HepG2 (cell line): Measurements from ENCODE around the gene SP6. TPM values are rescaled to one million over a fixed set of nuclear protein-coding genes. Genes with fewer than 3 reads are reported as not detected.

ENCODE experiments used
- BRD4 ChIP-seq: sonication (generic); formaldehyde crosslinking; IDR thresholded peaks from 2 replicates; pipeline ENCODE4 v1.4.0; 2020; ENCODE audit warnings: missing genetic modification reagents
- FOXA3 ChIP-seq: IDR thresholded peaks from 2 replicates; pipeline ENCODE4 v1.6.1; 2016; ENCODE audit warnings: missing genetic modification reagents, missing compliant biosample characterization
- GATA4 ChIP-seq: sonication (generic); IDR thresholded peaks from 2 replicates; pipeline ENCODE4 v1.6.1; 2016; ENCODE audit warnings: antibody characterized with exemption, low read depth, borderline replicate concordance
- HMG20A ChIP-seq: IDR thresholded peaks from 2 replicates; pipeline ENCODE4 v1.6.1; 2016; ENCODE audit warnings: borderline replicate concordance
- POLR2G ChIP-seq: fragments of 200-400 bp; formaldehyde crosslinking; IDR thresholded peaks from 2 replicates; pipeline ENCODE4 v1.6.1; 2018; ENCODE audit warnings: mild to moderate bottlenecking, low read depth, low read length, moderate library complexity
- SNRNP70 ChIP-seq: fragments of 200-400 bp; formaldehyde crosslinking; IDR thresholded peaks from 2 replicates; pipeline ENCODE4 v1.6.1; 2017; ENCODE audit warnings: mild to moderate bottlenecking, low read depth, low read length, moderate library complexity
- SYNCRIP ChIP-seq: fragments of 200-400 bp; formaldehyde crosslinking; IDR thresholded peaks from 2 replicates; pipeline ENCODE4 v1.6.1; 2018; ENCODE audit warnings: mild to moderate bottlenecking, low read depth, low read length; ENCODE audit not compliant: insufficient read depth
- XRCC5 ChIP-seq: fragments of 200-400 bp; formaldehyde crosslinking; optimal IDR thresholded peaks from 2 replicates; pipeline ENCODE3; 2017; ENCODE audit warnings: mild to moderate bottlenecking, low read length
- ZNF557 ChIP-seq: sonication (generic); formaldehyde crosslinking; IDR thresholded peaks from 2 replicates; pipeline ENCODE4 v1.4.0; 2020; ENCODE audit warnings: missing genetic modification reagents
- ZNF773 ChIP-seq: sonication (generic); formaldehyde crosslinking; IDR thresholded peaks from 2 replicates; pipeline ENCODE4 v1.4.0; 2020; ENCODE audit warnings: missing genetic modification reagents, borderline replicate concordance
- ZSCAN12 ChIP-seq: sonication (generic); formaldehyde crosslinking; IDR thresholded peaks from 2 replicates; pipeline ENCODE4 v1.9.0; 2021; ENCODE audit warnings: mild to moderate bottlenecking, missing genetic modification reagents
- ZSCAN20 ChIP-seq: sonication (generic); formaldehyde crosslinking; IDR thresholded peaks from 2 replicates; pipeline ENCODE4 v1.4.0; 2020; ENCODE audit warnings: missing genetic modification reagents, mild to moderate bottlenecking, borderline replicate concordance
- polyA plus RNA-seq, 8 experiments: library from polyadenylated mRNA; depleted of rRNA in 3 of 8; stranded (reverse) in 7 of 8; unstranded in 1 of 8; fragments of >200 nt; fragmentation: Illumina TruSeq in 4 of 8; extraction: Trizol in 4 of 8; gene quantifications; 2 replicates each; pipeline versions ENCODE4 v1.2.1 to v1.2.3, GENCODE V29; 2011 to 2016; ENCODE audit warnings: low read depth in 4 of 8, missing spikeins in 1 of 8, mixed read lengths in 1 of 8; ENCODE audit not compliant: insufficient read depth in 1 of 8
- total RNA-seq, 5 experiments: library from RNA; depleted of rRNA; stranded (reverse); fragments of >200 nt; fragmentation: Illumina TruSeq; extraction: Trizol; gene quantifications; 2 replicates each; pipeline ENCODE4 v1.2.3, GENCODE V29; 2016; ENCODE audit warnings: low read depth in 1 of 5
- TF ChIP-seq, protein P1 (sequence below): sonication (generic); formaldehyde crosslinking; IDR thresholded peaks from 2 replicates; pipeline ENCODE4 v1.5.1; 2020; ENCODE audit warnings: mild to moderate bottlenecking, missing genetic modification reagents, borderline replicate concordance
- TF ChIP-seq, protein P2 (sequence below): sonication (generic); formaldehyde crosslinking; IDR thresholded peaks from 2 replicates; pipeline ENCODE4 v1.4.0; 2020; ENCODE audit warnings: missing genetic modification reagents
- TF ChIP-seq, protein P3 (sequence below): sonication (generic); formaldehyde crosslinking; conservative IDR thresholded peaks from 2 replicates; pipeline ENCODE4 v1.4.0; 2020; ENCODE audit warnings: missing genetic modification reagents
- TF ChIP-seq, protein P4 (sequence below): sonication (generic); formaldehyde crosslinking; IDR thresholded peaks from 2 replicates; pipeline ENCODE4 v1.8.0; 2022; ENCODE audit warnings: mild to moderate bottlenecking, missing genetic modification reagents; ENCODE audit not compliant: insufficient replicate concordance
- TF ChIP-seq, protein P5 (sequence below): sonication (generic); formaldehyde crosslinking; IDR thresholded peaks from 2 replicates; pipeline ENCODE4 v1.4.0; 2020; ENCODE audit warnings: low read depth, mild to moderate bottlenecking, missing genetic modification reagents
- TF ChIP-seq, protein P6 (sequence below): sonication (generic); formaldehyde crosslinking; IDR thresholded peaks from 2 replicates; pipeline ENCODE4 v1.4.0; 2020; ENCODE audit warnings: missing genetic modification reagents, borderline replicate concordance

SP6 gene
- total and polyA plus RNA-seq, 2 of the 13 experiments (the other 11 are each of a cell fraction or from before 2014, with no cell fraction given) = 0.07 TPM

DNA sequence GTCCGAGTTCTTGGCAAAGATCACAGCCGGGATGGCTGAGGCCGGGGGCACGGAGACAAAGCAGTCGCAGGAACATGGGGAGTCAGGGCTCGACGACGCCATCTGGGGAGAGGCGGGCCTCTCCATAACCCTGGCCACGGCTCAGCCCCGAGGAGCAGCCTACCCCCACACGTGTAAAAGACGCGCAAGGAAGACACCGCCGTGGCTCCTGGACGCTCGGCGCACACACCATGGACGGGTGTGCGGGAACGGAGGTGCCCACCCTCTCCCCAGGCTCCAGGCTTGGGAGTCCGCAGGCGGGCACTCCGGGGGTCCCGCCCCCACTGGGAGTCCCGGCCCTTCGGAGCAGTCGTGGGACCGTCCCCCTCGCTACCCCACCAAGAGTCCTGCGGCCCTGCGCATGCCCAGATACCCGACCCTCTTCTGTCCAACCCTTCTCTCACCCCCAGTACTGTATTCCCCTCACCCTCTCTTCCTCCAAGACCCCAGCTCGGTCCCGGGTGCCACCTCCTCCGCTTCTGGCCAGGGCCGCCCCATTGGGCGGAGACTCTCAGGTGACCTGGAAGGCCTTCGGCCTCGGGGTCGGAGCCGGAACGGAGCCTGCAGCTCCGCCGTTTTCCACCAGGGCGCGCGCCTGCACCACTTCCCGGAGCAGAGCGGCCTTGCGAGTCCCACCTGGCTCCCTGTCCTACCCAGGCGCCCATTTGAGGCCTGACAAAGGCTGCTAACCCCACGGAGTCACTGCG, 10.0 kb downstream of the SP6 start, which contains the start of gene SCRN2 (continued):
- TF ChIP-seq, protein P1, sequence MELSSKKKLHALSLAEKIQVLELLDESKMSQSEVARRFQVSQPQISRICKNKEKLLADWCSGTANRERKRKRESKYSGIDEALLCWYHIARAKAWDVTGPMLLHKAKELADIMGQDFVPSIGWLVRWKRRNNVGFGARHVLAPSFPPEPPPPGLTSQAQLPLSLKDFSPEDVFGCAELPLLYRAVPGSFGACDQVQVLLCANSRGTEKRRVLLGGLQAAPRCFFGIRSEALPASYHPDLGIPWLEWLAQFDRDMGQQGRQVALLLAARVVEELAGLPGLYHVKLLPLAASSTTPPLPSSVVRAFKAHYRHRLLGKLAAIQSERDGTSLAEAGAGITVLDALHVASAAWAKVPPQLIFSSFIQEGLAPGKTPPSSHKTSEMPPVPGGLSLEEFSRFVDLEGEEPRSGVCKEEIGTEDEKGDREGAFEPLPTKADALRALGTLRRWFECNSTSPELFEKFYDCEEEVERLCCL = no peak
- no peak for TF ChIP-seq ZNF557
- TF ChIP-seq BRD4 = peak; percentile 41; the same call in 1 of the 2 replicates
- TF ChIP-seq, protein P2, sequence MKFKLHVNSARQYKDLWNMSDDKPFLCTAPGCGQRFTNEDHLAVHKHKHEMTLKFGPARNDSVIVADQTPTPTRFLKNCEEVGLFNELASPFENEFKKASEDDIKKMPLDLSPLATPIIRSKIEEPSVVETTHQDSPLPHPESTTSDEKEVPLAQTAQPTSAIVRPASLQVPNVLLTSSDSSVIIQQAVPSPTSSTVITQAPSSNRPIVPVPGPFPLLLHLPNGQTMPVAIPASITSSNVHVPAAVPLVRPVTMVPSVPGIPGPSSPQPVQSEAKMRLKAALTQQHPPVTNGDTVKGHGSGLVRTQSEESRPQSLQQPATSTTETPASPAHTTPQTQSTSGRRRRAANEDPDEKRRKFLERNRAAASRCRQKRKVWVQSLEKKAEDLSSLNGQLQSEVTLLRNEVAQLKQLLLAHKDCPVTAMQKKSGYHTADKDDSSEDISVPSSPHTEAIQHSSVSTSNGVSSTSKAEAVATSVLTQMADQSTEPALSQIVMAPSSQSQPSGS = no peak; the same call in 1 of the 2 replicates
- no peak; the same call in 1 of the 2 replicates for TF ChIP-seq HMG20A (CRISPR knock-in tag)
- TF ChIP-seq SNRNP70 = no peak
- TF ChIP-seq GATA4 = no peak
- TF ChIP-seq ZNF773 (CRISPR knock-in tag) = no peak
- TF ChIP-seq, protein P3, sequence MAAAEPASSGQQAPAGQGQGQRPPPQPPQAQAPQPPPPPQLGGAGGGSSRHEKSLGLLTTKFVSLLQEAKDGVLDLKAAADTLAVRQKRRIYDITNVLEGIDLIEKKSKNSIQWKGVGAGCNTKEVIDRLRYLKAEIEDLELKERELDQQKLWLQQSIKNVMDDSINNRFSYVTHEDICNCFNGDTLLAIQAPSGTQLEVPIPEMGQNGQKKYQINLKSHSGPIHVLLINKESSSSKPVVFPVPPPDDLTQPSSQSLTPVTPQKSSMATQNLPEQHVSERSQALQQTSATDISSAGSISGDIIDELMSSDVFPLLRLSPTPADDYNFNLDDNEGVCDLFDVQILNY (CRISPR knock-in tag) = peak; percentile 17; the same call in 1 of the 2 replicates
- no peak for TF ChIP-seq SYNCRIP
- TF ChIP-seq XRCC5 = peak; percentile 95
- TF ChIP-seq, protein P4, sequence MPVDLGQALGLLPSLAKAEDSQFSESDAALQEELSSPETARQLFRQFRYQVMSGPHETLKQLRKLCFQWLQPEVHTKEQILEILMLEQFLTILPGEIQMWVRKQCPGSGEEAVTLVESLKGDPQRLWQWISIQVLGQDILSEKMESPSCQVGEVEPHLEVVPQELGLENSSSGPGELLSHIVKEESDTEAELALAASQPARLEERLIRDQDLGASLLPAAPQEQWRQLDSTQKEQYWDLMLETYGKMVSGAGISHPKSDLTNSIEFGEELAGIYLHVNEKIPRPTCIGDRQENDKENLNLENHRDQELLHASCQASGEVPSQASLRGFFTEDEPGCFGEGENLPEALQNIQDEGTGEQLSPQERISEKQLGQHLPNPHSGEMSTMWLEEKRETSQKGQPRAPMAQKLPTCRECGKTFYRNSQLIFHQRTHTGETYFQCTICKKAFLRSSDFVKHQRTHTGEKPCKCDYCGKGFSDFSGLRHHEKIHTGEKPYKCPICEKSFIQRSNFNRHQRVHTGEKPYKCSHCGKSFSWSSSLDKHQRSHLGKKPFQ (CRISPR knock-in tag) = peak; percentile 88
- TF ChIP-seq ZSCAN20 (CRISPR knock-in tag) = peak; percentile 75
- TF ChIP-seq POLR2G = peak; percentile 83
- TF ChIP-seq, protein P5, sequence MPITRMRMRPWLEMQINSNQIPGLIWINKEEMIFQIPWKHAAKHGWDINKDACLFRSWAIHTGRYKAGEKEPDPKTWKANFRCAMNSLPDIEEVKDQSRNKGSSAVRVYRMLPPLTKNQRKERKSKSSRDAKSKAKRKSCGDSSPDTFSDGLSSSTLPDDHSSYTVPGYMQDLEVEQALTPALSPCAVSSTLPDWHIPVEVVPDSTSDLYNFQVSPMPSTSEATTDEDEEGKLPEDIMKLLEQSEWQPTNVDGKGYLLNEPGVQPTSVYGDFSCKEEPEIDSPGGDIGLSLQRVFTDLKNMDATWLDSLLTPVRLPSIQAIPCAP (CRISPR knock-in tag) = no peak
- TF ChIP-seq, protein P6, sequence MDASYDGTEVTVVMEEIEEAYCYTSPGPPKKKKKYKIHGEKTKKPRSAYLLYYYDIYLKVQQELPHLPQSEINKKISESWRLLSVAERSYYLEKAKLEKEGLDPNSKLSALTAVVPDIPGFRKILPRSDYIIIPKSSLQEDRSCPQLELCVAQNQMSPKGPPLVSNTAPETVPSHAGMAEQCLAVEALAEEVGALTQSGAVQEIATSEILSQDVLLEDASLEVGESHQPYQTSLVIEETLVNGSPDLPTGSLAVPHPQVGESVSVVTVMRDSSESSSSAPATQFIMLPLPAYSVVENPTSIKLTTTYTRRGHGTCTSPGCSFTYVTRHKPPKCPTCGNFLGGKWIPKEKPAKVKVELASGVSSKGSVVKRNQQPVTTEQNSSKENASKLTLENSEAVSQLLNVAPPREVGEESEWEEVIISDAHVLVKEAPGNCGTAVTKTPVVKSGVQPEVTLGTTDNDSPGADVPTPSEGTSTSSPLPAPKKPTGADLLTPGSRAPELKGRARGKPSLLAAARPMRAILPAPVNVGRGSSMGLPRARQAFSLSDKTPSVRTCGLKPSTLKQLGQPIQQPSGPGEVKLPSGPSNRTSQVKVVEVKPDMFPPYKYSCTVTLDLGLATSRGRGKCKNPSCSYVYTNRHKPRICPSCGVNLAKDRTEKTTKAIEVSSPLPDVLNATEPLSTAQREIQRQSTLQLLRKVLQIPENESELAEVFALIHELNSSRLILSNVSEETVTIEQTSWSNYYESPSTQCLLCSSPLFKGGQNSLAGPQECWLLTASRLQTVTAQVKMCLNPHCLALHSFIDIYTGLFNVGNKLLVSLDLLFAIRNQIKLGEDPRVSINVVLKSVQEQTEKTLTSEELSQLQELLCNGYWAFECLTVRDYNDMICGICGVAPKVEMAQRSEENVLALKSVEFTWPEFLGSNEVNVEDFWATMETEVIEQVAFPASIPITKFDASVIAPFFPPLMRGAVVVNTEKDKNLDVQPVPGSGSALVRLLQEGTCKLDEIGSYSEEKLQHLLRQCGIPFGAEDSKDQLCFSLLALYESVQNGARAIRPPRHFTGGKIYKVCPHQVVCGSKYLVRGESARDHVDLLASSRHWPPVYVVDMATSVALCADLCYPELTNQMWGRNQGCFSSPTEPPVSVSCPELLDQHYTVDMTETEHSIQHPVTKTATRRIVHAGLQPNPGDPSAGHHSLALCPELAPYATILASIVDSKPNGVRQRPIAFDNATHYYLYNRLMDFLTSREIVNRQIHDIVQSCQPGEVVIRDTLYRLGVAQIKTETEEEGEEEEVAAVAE (CRISPR knock-in tag) = peak; percentile 62; the same call in 1 of the 2 replicates
- TF ChIP-seq FOXA3 (CRISPR knock-in tag) = peak; percentile 61; the same call in 1 of the 2 replicates
- 0 out of 2 replicates have a peak, but pooled peaks have one; percentile 70 for TF ChIP-seq ZSCAN12 (CRISPR knock-in tag)
